ENCODE results near the gene PACS1.

The PACS1 gene

DNA sequence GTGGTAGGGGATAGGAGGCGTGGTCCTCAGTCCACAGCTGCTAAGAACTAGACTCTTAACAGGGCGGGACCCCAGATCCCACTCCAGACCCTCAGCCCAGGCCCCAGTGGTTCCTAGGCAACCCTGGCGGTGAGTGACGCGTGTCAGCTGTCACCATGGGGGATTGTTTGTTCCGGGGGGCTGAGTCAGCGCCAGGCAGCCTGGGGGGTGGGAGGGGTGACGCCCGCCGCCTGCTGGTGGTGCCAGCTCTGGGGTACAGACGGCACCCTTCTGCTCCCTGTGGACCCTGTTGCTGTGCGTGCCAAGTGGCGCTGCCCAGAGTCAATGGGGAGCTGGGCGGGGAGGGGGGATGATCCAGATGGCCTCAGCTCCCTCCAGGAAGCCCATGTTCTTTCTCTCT, 210.4 kb downstream of the PACS1 start:
- no peaks in the 10 kb centered on the region for H3F3A ChIP-seq (ENCODE audit: insufficient read depth, low read length)
- H3K4me1 ChIP-seq (ENCODE audit: low read length): peaks cover 8% of the 10 kb centered on the region
- TF ChIP-seq EZH2 (optimal IDR thresholded peaks at IDR 0.05; ENCODE audit: low read depth, low read length): no peak
- TF ChIP-seq EZH2phosphoT487 (IDR thresholded peaks at IDR 0.05; ENCODE audit: low read length): no peak
- TF ChIP-seq, protein P1, sequence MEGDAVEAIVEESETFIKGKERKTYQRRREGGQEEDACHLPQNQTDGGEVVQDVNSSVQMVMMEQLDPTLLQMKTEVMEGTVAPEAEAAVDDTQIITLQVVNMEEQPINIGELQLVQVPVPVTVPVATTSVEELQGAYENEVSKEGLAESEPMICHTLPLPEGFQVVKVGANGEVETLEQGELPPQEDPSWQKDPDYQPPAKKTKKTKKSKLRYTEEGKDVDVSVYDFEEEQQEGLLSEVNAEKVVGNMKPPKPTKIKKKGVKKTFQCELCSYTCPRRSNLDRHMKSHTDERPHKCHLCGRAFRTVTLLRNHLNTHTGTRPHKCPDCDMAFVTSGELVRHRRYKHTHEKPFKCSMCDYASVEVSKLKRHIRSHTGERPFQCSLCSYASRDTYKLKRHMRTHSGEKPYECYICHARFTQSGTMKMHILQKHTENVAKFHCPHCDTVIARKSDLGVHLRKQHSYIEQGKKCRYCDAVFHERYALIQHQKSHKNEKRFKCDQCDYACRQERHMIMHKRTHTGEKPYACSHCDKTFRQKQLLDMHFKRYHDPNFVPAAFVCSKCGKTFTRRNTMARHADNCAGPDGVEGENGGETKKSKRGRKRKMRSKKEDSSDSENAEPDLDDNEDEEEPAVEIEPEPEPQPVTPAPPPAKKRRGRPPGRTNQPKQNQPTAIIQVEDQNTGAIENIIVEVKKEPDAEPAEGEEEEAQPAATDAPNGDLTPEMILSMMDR (IDR thresholded peaks at IDR 0.05; ENCODE audit: low read length): no peak
- no peaks in the 10 kb centered on the region for H4K20me1 ChIP-seq (ENCODE audit: insufficient read depth, low read length)
- H3K36me3 ChIP-seq (replicated peaks; ENCODE audit: insufficient read depth, low read length): no peaks in the 10 kb centered on the region
- H3K9ac ChIP-seq (ENCODE audit: low read length): no peak overlapping the region
- no peaks in the 10 kb centered on the region for H3K9me3 ChIP-seq (replicated peaks; ENCODE audit: insufficient read depth, low read length)
- H3K27ac ChIP-seq (ENCODE audit: low read length): no peak overlapping the region
- no peak overlapping the region for H3K4me3 ChIP-seq (ENCODE audit: low read length)
- H3K27me3 ChIP-seq (replicated peaks; ENCODE audit: insufficient read depth, low read length): no peaks in the 10 kb centered on the region; the same call in 1 of the 2 replicates
- H3K79me2 ChIP-seq (ENCODE audit: low read length): no peaks in the 10 kb centered on the region
- H2AFZ ChIP-seq (ENCODE audit: low read length): no peak overlapping the region
- H3K9me2 ChIP-seq (replicated peaks; ENCODE audit: insufficient read depth, low read length): no peaks in the 10 kb centered on the region
- H3K4me2 ChIP-seq (ENCODE audit: low read depth, low read length): no peak overlapping the region
- no peak for DNase-seq

DNA sequence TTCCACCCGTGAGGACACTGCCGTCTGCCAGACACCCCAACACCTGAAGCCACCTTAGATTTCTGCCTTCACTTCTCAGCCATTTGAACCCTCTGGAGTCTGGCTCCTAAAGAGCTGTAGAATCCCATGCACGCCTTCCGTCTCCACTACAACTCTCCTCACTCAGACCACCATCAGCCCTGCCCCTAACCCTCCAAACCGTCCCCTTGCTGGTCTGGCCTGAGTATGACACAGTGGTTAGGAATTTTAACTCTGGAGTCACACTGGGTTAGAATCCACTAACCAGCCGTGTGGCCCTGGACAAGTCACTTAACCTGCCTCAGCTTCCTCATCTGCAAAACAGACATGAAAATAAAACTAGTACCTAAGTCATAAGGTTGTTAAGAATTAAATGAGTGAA, 210.9 kb downstream of the PACS1 start:
- Histone ChIP-seq H3F3A (ENCODE audit: insufficient read depth, low read length) (no peaks in the 10 kb centered on the region), H3K9ac (ENCODE audit: low read length) (no peak overlapping the region), H3K4me2 (ENCODE audit: low read depth, low read length) (no peak overlapping the region), H3K4me1 (ENCODE audit: low read length) (peaks cover 8% of the 10 kb centered on the region), H4K20me1 (ENCODE audit: insufficient read depth, low read length) (no peaks in the 10 kb centered on the region), H3K4me3 (ENCODE audit: low read length) (no peak overlapping the region), H3K27ac (ENCODE audit: low read length) (no peak overlapping the region), H2AFZ (ENCODE audit: low read length) (no peak overlapping the region), H3K9me3 (replicated peaks; ENCODE audit: insufficient read depth, low read length) (no peaks in the 10 kb centered on the region), H3K9me2 (replicated peaks; ENCODE audit: insufficient read depth, low read length) (no peaks in the 10 kb centered on the region), H3K79me2 (ENCODE audit: low read length) (no peaks in the 10 kb centered on the region), H3K27me3 (replicated peaks; ENCODE audit: insufficient read depth, low read length) (no peaks in the 10 kb centered on the region; the same call in 1 of the 2 replicates), H3K36me3 (replicated peaks; ENCODE audit: insufficient read depth, low read length) (no peaks in the 10 kb centered on the region)
- no peak for TF ChIP-seq EZH2phosphoT487 (IDR thresholded peaks at IDR 0.05; ENCODE audit: low read length)
- TF ChIP-seq EZH2 (optimal IDR thresholded peaks at IDR 0.05; ENCODE audit: low read depth, low read length): no peak
- no peak for DNase-seq

DNA sequence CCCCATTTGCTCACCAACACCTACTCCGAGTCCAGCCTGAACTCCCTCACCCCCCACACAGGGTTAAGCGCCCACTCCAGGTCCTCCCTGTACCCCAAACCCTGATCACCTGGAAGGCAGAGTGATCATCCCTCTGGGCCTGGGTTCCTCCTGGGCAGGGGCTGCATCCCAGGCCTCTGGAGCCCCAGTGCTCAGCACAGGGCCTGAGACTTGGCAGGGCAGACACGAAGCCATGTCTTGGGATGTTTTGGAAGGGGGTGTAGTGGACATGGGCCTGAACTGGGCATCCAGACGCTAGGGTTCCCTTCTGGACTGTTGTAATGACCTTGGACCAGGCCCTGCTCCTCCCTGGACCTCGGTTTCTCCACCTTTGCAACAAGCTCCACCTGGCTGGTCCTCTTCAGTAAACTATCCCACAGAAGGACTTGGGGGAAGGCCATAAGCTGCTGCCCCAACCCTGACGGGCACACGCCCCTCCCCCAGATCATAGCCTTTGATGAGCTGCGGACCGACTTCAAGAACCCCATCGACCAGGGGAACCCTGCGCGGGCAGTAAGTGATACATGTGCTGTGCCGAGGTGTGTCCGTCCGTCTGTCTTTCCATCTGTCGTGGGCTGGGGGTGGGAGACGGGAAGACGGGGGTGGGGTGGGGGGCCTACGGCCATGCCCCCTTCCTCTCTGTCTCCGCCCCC, 211.8 kb downstream of the PACS1 start:
- Histone ChIP-seq H4K20me1 (ENCODE audit: insufficient read depth, low read length) (no peaks in the 10 kb centered on the region), H3K4me2 (ENCODE audit: low read depth, low read length) (no peak overlapping the region), H3K4me3 (ENCODE audit: low read length) (no peak overlapping the region), H3K9ac (ENCODE audit: low read length) (no peak overlapping the region), H3K4me1 (ENCODE audit: low read length) (peaks cover 8% of the 10 kb centered on the region), H3K27me3 (replicated peaks; ENCODE audit: insufficient read depth, low read length) (no peaks in the 10 kb centered on the region; the same call in 1 of the 2 replicates), H3F3A (ENCODE audit: insufficient read depth, low read length) (no peaks in the 10 kb centered on the region), H3K79me2 (ENCODE audit: low read length) (no peaks in the 10 kb centered on the region), H3K9me2 (replicated peaks; ENCODE audit: insufficient read depth, low read length) (no peaks in the 10 kb centered on the region), H3K27ac (ENCODE audit: low read length) (no peak overlapping the region), H3K9me3 (replicated peaks; ENCODE audit: insufficient read depth, low read length) (no peaks in the 10 kb centered on the region), H3K36me3 (replicated peaks; ENCODE audit: insufficient read depth, low read length) (no peaks in the 10 kb centered on the region), H2AFZ (ENCODE audit: low read length) (no peak overlapping the region)
- DNase-seq: no peak
- TF ChIP-seq EZH2 (optimal IDR thresholded peaks at IDR 0.05; ENCODE audit: low read depth, low read length) (no peak), EZH2phosphoT487 (IDR thresholded peaks at IDR 0.05; ENCODE audit: low read length) (no peak)
- TF ChIP-seq, protein P1 (IDR thresholded peaks at IDR 0.05; ENCODE audit: low read length): no peak

Data from MM.1S (cell line).